AG09309 (cell line): ENCODE measurements around the gene SH3BGR.

Source experiments
- DNase-seq: peaks from one replicate; pipeline ENCODE4 v3.0.0-alpha.2; 2010; ENCODE audit warnings: low read depth
- H3K4me3 ChIP-seq: 2 replicates; pipeline ENCODE4 v1.5.1; 2011; ENCODE audit warnings: mild to moderate bottlenecking, low read depth, low read length, moderate library complexity; ENCODE audit not compliant: control insufficient read depth
- TF ChIP-seq, protein P1 (sequence below): IDR thresholded peaks from 2 replicates; pipeline ENCODE4 v1.5.1; 2011; ENCODE audit warnings: mild to moderate bottlenecking, low read depth, low read length, inconsistent platforms; ENCODE audit not compliant: insufficient read depth, control insufficient read depth; ENCODE audit errors: missing control alignments

The SH3BGR gene

DNA sequence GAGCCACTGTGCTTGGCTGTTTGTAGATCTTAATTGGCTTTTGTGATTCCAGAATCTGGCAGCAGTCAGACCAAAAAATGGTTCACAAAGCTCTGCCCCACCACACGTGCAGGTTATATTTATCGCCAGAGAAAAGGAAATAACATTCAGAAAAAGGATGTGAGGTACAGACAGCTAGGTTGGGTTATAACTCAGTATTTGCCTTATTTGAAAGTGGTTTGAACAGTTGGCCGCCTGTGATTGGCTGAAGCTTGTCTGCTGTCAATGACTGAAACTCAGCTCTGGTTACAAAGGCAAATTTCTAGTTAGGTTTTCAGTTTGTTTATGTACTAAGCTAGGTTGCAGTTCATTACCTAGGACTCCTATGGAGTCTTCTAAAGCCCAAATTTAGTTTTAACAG lies 9.6 kb downstream of the SH3BGR start:
- no peak overlapping the region for H3K4me3 ChIP-seq
- DNase-seq = no peak
- TF ChIP-seq, protein P1, sequence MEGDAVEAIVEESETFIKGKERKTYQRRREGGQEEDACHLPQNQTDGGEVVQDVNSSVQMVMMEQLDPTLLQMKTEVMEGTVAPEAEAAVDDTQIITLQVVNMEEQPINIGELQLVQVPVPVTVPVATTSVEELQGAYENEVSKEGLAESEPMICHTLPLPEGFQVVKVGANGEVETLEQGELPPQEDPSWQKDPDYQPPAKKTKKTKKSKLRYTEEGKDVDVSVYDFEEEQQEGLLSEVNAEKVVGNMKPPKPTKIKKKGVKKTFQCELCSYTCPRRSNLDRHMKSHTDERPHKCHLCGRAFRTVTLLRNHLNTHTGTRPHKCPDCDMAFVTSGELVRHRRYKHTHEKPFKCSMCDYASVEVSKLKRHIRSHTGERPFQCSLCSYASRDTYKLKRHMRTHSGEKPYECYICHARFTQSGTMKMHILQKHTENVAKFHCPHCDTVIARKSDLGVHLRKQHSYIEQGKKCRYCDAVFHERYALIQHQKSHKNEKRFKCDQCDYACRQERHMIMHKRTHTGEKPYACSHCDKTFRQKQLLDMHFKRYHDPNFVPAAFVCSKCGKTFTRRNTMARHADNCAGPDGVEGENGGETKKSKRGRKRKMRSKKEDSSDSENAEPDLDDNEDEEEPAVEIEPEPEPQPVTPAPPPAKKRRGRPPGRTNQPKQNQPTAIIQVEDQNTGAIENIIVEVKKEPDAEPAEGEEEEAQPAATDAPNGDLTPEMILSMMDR = no peak

DNA sequence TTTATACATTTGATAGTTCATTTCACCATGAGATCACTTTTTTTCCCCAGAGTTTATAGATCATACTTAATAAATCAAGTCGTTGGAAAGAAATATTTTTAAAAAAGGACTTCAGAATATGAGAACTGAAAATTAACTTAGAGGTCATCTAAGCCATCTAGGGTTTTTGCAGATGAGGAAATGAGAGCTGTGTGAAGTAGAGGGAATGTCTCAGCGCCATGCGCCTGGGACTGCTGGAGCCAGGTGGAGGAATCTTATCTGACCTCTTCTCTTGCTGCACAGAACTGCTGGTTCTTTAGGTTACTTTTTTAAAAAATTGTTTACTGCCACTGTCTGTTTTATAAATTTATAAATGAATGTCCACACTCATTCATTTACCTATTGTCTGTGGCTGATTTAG lies 11.5 kb downstream of the SH3BGR start:
- TF ChIP-seq, protein P1 = no peak
- no peak for DNase-seq
- no peak overlapping the region for H3K4me3 ChIP-seq

DNA sequence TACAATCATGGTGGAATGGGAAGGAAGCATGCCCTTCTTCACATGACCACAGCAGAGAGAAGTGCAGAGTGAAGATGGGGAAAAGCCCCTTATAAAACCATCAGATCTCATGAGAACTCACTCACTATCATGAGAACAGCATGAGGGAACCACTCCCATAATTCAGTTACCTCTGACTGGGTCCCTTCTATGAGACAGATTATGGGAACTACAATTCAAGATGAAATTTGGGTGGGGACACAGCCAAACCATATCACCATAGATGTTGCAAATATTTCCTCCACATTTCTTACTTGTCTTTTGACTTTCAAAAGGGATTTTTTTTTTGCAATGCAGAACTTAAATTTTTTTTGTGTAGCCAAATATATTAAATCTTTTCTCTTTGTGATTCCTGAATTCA lies 14.8 kb downstream of the SH3BGR start:
- DNase-seq = no peak
- no peak overlapping the region for H3K4me3 ChIP-seq
- TF ChIP-seq, protein P1 = no peak

DNA sequence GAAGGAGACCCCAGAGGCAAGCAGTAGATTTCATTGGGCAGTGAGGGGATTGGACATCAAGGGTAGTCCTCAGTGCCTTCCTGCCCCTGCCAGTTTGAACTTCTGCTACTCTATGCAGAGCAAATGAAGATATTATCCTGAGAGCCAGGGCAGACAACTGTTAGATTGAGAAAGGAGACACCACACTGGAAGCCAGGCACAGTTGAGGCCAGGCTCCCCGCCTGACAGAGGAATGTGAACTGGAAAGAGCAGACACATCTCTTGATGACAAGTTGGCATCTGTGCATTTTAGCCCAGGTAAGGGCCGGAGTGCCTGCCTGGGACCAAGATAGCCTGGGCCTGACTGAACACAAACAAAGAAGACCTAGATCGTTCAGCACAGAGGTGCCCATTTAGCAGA lies 16.0 kb downstream of the SH3BGR start:
- DNase-seq = no peak
- TF ChIP-seq, protein P1 = no peak
- H3K4me3 ChIP-seq = no peak overlapping the region

DNA sequence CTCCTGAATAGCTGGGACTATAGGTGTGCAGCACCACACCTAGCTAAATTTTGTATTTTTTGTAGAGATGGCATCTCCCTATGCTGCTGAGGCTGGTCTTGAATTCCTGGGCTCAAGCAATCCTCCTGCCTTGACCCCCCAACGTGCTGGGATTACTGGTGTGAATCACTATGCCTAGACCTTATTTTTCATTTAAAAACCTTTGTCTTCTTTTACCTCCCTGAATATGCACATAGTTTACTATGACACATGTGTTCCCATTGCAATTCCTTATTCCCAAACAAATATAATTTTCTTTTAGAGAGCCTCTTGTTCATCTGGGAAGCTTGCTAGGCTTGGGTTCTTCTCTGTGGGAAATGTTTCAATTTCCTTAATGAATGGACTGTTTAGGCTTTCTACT lies 16.8 kb downstream of the SH3BGR start:
- TF ChIP-seq, protein P1 = no peak

DNA sequence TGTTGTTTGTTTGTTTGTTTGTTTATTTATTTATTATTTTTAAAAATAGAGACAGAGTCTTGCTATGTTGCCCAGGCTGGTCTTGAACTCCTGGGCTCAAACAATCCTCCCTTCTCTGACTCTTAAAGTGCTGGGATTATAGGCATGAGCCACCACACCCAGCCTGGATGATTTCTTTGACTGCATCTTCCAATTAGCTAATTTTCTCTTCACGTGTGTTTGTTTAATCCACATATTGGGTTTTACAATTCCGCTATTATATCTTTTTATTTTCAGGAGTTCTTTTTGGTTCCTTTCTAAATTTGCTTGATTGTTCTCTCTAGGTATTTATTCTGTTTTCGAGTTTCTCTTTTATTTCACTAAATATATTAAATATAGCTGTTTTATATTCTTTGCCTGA lies 19.8 kb downstream of the SH3BGR start:
- no peak overlapping the region for H3K4me3 ChIP-seq
- TF ChIP-seq, protein P1 = no peak
- no peak for DNase-seq

More for the DNA sequence above, 16.8 kb downstream of the SH3BGR start:
- DNase-seq = no peak
- H3K4me3 ChIP-seq = no peak overlapping the region

DNA sequence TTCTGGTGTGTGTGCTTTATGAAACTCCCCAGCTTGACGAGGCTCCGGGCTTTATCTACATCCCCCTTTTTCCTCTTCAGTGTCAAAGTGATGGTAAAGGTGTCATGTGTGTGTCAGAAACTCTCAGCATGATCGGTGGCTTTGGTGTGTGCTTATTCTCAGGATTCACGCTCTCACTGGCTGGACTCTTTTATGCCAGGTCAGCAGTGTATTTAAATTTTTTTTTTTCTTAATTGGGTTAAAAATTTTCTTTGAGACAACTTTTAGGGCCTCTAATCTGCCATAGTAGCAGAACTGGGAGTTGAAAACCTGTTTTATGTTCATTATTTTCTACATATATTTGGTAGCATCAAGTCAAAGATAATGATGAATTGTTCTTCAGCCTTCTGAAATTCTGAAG lies 21.0 kb downstream of the SH3BGR start:
- no peak for DNase-seq
- H3K4me3 ChIP-seq = no peak overlapping the region
- TF ChIP-seq, protein P1 = no peak
